Esophagus (tissue), 2 donors: ENCODE data around the gene TMEM213. TPM values are rescaled to one million over a fixed set of nuclear protein-coding genes. Genes with fewer than 3 reads are reported as not detected.

Experiments used
- polyA plus RNA-seq, 2 donors: library from polyadenylated mRNA; stranded (reverse); fragments of 200-250 nt; gene quantifications; one replicate each; pipeline ENCODE4 v1.2.3, GENCODE V29; 2013
- donor health status: healthy with polysubstance abuse.
- donor health status: Bipolar disorder and iron deficiency.

The TMEM213 gene
- polyA plus RNA-seq, 2 donors: not detected

Other genes starting within 250 kb of the TMEM213 start
- gene SVOPL, start 96.6 kb upstream of the TMEM213 start, polyA plus RNA-seq: under 1 TPM; 0.10 to 0.13 TPM
- gene ATP6V0A4, start 202 bp downstream of the TMEM213 start, polyA plus RNA-seq: 1 to 10 TPM; 1.3 to 4.4 TPM
- gene KIAA1549, start 183.4 kb downstream of the TMEM213 start, polyA plus RNA-seq: under 1 TPM; 0.16 to 0.20 TPM
- gene ZC3HAV1L, start 238.0 kb downstream of the TMEM213 start, polyA plus RNA-seq: 1 to 10 TPM in 1 of 2 donors, under 1 TPM in 1; 0.92 to 1.1 TPM